Measurements from ENCODE around the gene NOTCH3. TPM values are rescaled to one million over a fixed set of nuclear protein-coding genes. Genes with fewer than 3 reads are reported as not detected.

Gene NOTCH3
- total RNA-seq, 1 experiment from 2014 or later: 1.9 TPM

DNA sequence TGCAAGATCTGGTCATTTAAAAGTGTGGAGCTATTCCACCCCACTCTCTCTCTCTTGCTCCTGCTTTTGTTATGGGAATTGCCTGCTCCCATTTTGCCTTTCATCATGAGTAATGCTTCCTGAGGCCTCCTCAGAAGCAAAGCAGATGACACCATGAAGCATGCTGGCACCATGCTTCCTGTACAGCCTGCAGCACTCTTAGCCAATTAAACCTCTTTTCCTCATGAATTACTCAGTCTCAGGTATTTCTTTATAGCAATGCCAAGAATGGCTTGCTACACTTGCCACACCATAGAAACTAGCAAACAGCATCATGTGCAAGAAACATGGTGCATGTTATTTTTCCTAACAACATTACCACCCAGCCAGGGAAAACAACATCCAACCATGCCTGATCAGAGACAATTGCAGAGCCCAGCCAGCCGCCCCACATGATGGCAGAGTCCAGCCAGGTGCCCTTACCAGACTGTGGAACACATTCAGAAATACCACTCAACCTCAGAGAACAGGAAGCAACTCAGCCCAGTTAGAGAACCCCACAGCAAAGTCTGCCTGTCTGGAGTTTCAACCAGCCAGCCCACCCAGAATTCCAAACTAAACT lies 56.6 kb downstream of the NOTCH3 start:
- in situ Hi-C loops (cut with HindIII; ENCODE audit: low pct_unique_long_range_greater_than_20kb, low sequenced_read_pairs): no loop called here
- DNase-seq (ENCODE audit: low read depth, low spot score): no peak

DNA sequence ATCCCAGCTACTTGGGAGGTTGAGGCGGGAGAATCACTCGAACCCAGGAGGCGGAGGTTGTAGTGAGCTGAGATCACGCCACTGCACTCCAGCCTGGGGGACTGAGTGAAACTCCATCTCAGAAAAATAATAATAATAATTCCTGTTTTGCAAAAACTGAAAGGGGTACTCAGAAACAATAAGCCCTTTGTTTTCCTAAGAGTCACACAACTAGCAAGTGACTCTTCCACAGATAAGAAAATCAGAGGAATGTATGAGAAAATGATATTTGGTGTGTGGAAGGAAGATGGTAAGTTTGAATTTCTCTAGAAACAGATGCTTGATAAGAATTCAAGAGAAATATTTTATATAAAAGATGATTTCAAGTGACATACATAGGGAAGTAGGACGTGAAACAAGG lies 58.5 kb downstream of the NOTCH3 start:
- in situ Hi-C loops (cut with HindIII; ENCODE audit: low pct_unique_long_range_greater_than_20kb, low sequenced_read_pairs): no loop called here
- peak; percentile 26 for DNase-seq (ENCODE audit: low read depth, low spot score)

DNA sequence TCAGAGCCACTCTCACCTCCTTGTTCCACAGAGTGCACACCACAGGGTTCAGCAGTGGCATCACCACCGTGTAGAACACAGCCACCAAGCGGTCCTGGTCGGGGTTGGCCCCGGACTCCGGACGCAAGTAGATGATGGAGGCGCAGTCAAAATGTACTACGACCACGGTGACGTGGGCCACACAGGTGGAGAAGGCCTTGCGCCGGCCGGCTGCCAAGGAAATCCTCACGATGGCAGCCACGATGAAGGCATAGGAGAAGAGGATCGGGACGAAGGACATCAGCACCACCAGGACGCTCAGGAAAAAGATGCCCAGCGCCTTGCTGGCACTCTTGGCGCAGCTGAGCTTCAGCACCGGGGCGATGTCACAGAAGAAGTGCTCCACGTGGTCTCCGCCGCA lies 59.7 kb downstream of the NOTCH3 start:
- in situ Hi-C loops (cut with HindIII; ENCODE audit: low pct_unique_long_range_greater_than_20kb, low sequenced_read_pairs): no loop called here
- DNase-seq (ENCODE audit: low read depth, low spot score): no peak

DNA sequence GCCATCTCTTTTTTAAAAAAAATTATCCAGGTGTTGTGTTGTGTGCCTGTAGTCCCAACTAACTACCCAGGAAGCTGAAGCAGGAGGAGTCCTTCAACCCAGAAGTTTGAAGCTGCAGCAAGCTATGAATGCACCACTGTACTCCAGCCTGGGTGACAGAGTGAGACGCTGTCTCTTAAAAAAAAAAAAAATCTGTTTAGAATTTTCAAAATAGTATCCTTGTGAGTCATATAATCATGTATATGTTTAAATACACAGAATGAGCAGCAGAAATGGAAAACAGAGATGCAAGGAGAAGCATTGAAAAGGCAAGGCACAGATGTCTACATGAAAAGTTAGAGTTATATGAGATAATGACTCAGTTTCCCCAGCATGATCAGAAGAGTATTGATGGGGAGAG lies 62.4 kb downstream of the NOTCH3 start:
- no peak for DNase-seq (ENCODE audit: low read depth, low spot score)
- in situ Hi-C loops (cut with HindIII; ENCODE audit: low pct_unique_long_range_greater_than_20kb, low sequenced_read_pairs): no loop called here

DNA sequence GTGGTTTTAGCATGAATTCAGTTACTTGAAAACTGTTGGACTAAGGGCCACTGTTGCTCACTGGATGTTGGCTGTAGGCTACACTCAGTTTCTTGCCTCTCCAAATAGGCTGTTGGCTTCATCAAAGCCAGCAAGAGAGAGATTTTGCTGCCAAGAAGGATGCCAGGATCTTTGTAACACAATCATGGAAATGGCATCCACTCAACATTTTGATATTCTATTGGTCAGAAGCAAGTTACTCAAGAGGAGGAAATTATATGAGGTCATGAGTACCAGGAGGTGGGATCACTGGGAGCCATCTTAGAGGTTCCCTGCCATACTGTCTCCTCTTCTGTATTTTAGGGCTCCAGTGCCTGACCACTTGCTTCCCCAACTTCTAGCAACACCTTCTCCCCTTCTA lies 63.0 kb downstream of the NOTCH3 start:
- in situ Hi-C loops (cut with HindIII; ENCODE audit: low pct_unique_long_range_greater_than_20kb, low sequenced_read_pairs): no loop called here
- no peak for DNase-seq (ENCODE audit: low read depth, low spot score)

DNA sequence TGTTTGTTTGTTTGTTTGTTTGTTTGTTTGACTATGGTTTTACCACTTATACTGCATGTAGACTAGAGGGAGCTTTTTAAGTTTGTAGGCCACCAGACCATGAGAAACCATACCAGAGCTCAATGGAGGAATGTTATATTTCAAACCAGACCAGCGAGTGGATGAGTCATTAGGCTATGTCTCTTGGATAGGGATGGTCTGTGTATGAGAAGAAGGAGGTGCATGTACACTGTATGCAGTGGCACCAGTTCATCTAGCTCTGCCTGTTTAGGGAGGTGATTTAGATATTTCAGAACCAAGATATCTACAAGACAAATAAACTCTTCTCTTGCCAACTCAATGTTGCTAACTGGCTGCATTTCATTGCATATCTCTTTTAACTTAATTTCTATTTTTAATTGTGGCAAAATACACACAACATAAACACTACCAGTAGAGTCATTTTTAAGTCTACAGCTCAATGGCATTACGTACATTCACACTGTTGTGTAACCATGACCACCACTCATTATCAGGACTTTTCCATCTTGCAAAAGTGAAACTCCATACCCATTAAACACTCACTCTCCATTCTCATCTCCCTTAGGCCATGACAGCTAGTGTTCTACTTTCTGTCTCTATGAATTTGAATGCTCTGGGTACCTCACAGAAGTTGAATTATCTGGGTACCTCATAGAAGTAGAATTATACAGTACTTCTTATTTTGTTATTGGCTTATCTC lies 64.4 kb downstream of the NOTCH3 start:
- in situ Hi-C loops (cut with HindIII; ENCODE audit: low pct_unique_long_range_greater_than_20kb, low sequenced_read_pairs): no loop called here
- DNase-seq (ENCODE audit: low read depth, low spot score): no peak

DNA sequence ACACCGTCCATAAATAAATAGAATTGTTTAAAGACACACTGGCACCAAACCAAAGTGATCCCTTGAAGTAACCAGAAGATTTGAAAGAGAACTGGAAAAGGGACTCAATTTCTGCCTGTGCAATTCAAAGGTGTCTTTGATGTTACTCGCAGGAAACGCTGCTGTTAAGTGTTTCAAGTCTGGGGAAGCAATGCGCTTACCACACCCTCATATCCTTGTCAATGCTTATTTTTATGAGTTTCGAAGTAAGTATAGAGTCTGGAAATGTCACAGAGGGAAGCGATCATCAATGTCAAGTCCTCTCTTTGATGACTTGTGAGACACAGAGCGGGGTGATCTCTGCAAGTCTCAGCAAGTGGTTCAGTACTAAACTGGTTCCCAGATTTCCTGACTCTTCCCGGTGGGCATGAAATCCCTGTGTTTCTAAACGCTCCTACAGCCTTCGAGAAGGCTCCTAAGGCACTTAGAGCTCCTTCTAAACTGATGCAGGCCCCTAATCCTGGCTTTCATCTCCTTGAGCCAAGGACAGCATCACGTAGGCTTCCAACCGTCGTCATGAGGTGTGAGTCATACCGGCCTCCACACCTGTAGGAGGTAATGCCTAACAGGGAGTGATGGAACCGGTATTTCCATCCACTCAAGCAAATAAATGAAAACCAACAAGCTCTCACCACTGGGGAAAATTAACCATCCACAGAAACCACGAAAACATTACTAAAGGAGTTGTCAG lies 70.8 kb downstream of the NOTCH3 start:
- in situ Hi-C loops (cut with HindIII; ENCODE audit: low pct_unique_long_range_greater_than_20kb, low sequenced_read_pairs): no loop called here

DNA sequence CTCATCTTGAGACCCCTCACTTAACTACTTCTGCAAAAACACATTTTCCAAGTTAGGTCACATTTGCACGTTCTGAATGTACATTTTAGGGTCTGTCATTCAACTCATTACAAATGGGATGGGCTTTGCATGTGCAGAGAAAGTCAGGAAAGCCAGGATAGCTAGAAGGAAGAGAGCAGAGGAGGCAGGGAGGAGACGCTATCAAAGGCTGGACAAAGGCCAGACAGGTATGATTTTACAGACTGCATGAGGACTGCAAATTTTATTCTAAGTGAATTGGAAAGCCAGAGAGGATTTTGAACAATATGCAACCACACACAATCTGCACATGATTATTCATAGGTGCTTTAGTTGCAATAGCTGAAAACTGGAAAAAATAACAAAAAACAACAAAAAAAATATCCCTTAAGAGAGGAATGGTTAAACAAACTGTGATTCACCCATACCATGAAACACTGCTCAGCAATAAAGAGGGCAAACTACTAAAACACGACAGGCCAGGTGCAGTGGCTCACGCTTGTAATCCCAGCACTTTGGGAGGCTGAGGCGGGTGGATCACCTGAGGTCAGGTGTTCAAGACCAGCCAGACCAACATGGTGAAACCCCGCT lies 72.5 kb downstream of the NOTCH3 start:
- no peak for DNase-seq (ENCODE audit: low read depth, low spot score)
- in situ Hi-C loops (cut with HindIII; ENCODE audit: low pct_unique_long_range_greater_than_20kb, low sequenced_read_pairs): no loop called here

More for the DNA sequence above, 70.8 kb downstream of the NOTCH3 start:
- DNase-seq (ENCODE audit: low read depth, low spot score): no peak

DNA sequence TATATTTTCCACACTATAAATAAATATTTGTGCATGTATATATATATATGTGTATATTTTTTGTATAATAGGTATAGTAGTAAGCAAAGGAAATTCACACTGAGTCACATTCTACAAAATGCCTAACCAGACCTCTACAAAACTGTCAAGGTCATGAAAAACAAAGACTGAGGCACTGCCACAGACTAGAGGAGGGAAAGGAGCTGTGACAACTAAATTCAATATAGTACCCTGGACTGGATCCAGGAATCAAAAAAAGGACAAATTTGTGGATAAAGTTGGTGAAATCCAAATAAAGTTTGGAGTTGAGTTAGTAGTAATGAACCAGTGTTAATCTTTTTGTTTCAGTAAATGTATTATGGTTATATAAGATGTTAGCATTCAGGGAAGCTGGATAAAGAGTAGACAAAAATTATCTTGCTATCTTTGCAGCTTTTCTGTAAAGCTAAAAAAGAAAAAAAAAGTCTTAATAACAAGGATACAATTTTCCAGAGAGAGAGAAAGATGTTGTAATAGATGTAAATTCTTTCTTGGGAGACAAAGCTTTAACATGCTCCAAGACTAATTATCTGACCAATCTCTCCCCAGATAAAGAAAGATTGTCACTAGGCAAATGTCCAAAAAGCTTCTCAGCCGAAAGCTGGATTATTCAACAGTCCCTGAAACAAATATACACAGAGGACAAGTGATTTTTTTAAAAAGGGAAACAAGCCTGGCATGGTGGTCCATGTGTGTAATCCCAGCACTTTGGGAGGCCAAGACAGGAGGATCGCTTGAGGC lies 74.5 kb downstream of the NOTCH3 start:
- in situ Hi-C loops (cut with HindIII; ENCODE audit: low pct_unique_long_range_greater_than_20kb, low sequenced_read_pairs): no loop called here
- no peak for DNase-seq (ENCODE audit: low read depth, low spot score)

DNA sequence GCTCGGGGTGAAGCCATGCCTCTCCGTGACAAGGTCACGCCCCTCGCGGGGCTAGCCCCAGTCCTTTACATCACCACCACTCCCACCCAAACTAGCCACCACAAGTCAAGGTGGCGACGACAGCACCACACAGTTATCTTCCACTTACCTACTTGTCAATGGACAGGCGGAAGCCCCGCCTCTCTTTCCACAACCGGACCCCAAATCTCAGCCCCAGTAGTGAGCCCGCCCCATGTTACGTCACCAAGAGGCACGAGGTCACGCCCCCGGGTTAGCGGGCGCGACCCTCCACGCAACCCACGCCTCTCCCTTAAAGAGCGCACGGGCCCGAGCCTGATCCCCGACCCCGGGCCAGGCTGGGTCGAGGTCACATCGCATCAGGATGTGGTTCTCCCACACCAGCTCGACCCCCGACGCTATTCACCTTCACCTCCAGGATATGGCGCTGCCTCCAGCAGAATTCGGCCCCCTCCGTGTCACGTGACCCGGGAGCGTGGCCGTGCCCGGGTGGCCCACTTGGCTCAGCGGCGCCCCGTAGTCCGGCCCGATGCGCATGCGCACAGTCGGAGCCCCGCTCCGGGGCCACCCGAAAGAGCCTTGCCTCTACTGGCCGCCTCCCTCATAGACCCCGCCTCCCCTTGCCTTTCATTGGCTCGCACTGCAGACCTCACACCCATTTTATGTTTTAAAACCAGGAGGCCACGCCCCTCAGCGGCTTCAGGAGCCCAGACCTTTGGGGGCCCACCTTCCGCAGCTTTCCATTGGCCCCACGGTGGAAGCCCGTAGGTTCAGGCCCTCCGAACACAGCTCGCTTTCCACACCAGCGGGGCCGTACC lies 75.3 kb downstream of the NOTCH3 start:
- peak; percentile 96 for DNase-seq (ENCODE audit: low read depth, low spot score)
- in situ Hi-C loops (cut with HindIII; ENCODE audit: low pct_unique_long_range_greater_than_20kb, low sequenced_read_pairs): no loop called here

DNA sequence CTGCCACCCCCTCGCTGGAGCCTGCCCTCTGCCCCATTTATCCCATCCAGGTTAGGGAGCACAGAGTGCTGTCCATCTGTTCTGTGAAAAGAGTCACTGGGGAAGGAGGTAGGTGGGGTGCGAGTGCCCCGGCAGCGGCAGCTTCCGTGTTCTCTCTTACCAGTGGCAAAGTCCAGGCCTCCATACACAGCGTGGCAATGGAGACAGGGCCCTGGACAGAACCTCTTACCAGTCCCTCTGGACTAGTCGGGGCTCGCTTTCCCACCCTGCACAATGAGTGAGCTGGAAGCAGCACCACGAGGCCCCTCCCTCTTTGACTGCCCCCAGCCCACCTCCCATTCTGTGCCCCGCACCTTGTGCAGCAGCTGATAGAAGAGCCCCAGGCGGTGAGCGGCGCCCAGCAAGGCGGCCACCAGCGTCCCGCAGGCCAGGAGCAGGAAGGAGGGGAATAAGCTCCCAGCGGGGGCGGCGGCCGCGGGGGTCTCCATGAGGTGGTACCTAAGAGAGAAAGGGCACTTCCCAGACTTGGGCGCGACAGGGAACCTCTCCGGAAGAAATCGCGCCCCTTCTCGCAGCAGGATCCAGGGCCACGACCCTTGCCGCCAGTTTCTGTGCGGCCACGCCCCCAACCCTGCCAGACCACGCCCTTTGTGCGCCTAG lies 76.1 kb downstream of the NOTCH3 start:
- DNase-seq (ENCODE audit: low read depth, low spot score): no peak
- in situ Hi-C loops (cut with HindIII; ENCODE audit: low pct_unique_long_range_greater_than_20kb, low sequenced_read_pairs): no loop called here

DNA sequence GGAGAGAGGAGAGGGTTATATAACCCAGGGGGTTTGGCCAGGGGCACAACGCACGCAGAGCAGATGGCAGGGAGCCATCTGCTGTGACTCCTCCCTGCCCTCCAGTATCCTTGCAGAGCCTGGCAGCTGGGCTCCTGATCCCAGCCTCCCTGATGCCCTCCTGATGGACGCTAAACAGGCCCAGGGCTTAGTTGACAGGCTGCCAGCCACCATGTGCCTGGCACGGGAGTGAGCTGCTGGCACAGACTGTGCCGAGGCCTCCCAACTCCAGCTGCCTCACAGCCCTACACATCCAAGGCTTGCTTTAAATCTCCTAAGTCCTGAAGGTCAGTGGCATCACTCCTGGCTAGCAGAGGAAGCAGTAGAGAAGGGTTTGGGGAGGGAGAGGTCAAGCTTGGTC lies 76.9 kb downstream of the NOTCH3 start:
- DNase-seq (ENCODE audit: low read depth, low spot score): peak; percentile 26

DNA sequence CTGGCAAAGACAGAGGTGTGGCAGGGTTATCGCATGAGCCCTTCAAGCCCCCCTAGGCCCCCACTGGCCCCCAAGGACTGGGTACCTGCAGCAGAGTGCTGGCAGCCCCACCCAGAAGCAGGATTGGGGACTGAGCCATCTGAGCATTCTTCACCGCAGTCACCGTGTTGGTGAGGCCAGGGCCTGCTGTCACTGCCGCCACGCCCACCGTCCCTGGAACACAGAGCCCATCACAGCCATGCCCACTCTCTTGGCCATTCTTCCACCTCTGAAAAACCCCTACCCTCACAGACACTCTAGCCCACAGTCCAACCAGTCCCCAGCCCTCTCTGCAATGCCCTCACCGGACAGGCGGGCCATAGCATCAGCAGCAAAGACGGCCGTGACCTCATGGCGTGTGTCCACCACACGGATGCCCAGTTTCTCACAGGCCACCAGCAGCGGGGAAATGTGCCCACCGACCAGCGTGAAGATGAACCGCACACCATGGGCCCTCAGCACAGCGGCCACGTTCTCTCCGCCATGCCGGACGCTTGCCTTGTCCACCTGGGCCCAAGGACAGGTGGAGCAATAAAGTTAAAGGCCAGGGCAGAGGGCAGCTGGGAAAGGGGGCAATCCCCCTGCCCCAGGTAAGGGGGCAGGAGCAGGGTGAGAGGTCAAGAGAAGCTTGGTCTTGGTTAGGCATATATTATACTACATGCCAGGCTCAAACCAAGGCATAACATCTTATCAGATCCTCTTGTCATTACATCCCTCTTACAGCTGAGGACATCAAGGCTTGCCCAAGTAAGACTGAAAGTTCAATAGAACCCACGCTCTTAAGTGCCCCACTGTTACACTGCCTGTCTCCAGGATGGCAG lies 77.5 kb downstream of the NOTCH3 start:
- DNase-seq (ENCODE audit: low read depth, low spot score): no peak
- in situ Hi-C loops (cut with HindIII; ENCODE audit: low pct_unique_long_range_greater_than_20kb, low sequenced_read_pairs): no loop called here

More for the DNA sequence above, 76.9 kb downstream of the NOTCH3 start:
- in situ Hi-C loops (cut with HindIII; ENCODE audit: low pct_unique_long_range_greater_than_20kb, low sequenced_read_pairs): no loop called here

DNA sequence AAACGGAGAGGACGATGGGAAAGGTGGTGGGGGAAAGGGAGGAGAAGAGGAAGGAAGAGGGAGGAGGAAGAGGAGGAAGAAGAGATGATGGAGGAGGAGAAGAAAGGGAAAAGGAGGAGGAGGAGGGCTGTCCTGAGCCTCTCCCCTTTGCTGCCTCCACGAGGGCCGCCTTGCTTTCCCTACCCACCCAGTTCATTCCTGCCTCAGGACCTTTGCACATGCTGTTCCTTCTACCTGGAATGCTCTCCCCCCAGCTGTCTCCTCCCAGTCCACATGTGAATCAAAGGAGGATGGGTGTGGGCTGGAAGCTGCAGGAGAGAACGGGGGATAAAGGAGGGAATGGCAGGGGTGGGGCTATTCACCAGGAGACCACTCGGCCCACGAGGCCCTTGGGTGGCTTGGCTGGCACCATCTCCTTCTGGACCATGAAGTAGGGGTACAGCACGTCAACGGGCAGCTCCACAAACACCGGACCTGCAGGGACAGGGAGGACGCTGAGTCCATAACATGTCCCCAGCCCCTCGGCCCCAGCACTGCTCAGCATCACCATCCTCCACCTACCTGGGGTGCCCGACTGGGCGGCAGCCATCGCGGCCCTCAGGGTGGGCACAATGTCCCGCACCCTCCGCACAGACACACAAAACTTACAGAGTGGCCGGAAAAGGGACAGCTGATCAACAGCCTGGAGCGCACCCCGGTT lies 78.3 kb downstream of the NOTCH3 start:
- DNase-seq (ENCODE audit: low read depth, low spot score): no peak
- in situ Hi-C loops (cut with HindIII; ENCODE audit: low pct_unique_long_range_greater_than_20kb, low sequenced_read_pairs): no loop called here

Data from SK-MEL-5 (cell line).